Keratinocyte (primary cell): Measurements from ENCODE around the gene IFT81. TPM values are rescaled to one million over a fixed set of nuclear protein-coding genes. Genes with fewer than 3 reads are reported as not detected.

Experiments used
- DNase-seq: peaks from one replicate; pipeline ENCODE4 v3.0.0-alpha.2; 2011; ENCODE audit warnings: low read depth, missing footprints, low spot score
- FAIRE-seq: peaks from 2 replicates; lab custom pipeline; 2011; peaks lifted over from hg19 to GRCh38; lab: Jason Lieb, UNC
- H2AFZ ChIP-seq: 2 replicates; pipeline ENCODE4 v1.6.0; 2012; ENCODE audit warnings: low read length, control low read depth, inconsistent platforms; ENCODE audit not compliant: control insufficient read depth
- H3K27ac ChIP-seq: 2 replicates; pipeline ENCODE4 v1.5.1; 2011; ENCODE audit warnings: low read length; ENCODE audit not compliant: control insufficient read depth, insufficient read depth
- H3K27me3 ChIP-seq: 3 replicates; pipeline ENCODE4 v1.6.0; 2011; ENCODE audit warnings: low read length; ENCODE audit not compliant: control insufficient read depth, insufficient read depth; ENCODE audit errors: extremely low read depth
- H3K36me3 ChIP-seq, 2 experiments: 2 replicates in 1 of 2; 3 replicates in 1 of 2; pipeline ENCODE4 v1.5.1; 2011; ENCODE audit warnings: low read length in 2 of 2, mild to moderate bottlenecking in 1 of 2; ENCODE audit not compliant: control insufficient read depth in 2 of 2, insufficient read depth in 2 of 2; ENCODE audit errors: extremely low read depth in 1 of 2
- H3K4me1 ChIP-seq: 3 replicates; pipeline ENCODE4 v1.5.1; 2011; ENCODE audit warnings: low read length; ENCODE audit not compliant: control insufficient read depth, insufficient read depth; ENCODE audit errors: extremely low read depth
- H3K4me2 ChIP-seq: 3 replicates; pipeline ENCODE4 v1.6.0; 2011; ENCODE audit warnings: low read depth, low read length; ENCODE audit not compliant: control insufficient read depth, insufficient read depth; ENCODE audit errors: extremely low read depth
- H3K4me3 ChIP-seq, 3 experiments: fragments of 200-600 bp in 1 of 3; sonication (generic) in 1 of 3; 2 replicates in 2 of 3; 3 replicates in 1 of 3; pipeline ENCODE4 v1.5.1; 2011 to 2016; ENCODE audit warnings: low read length in 3 of 3, mild to moderate bottlenecking in 3 of 3, control low read depth in 2 of 3, inconsistent platforms in 1 of 3, low read depth in 1 of 3, mixed read lengths in 1 of 3, mixed run types in 1 of 3, moderate library complexity in 1 of 3; ENCODE audit not compliant: control insufficient read depth in 2 of 3, insufficient read depth in 2 of 3; ENCODE audit errors: extremely low read depth in 1 of 3
- H3K79me2 ChIP-seq: 2 replicates; pipeline ENCODE4 v1.6.0; 2012; ENCODE audit warnings: low read length; ENCODE audit not compliant: control insufficient read depth, insufficient read depth
- H3K9ac ChIP-seq: 3 replicates; pipeline ENCODE4 v1.6.0; 2011; ENCODE audit warnings: low read length; ENCODE audit not compliant: control insufficient read depth, insufficient read depth; ENCODE audit errors: extremely low read depth
- H3K9me1 ChIP-seq: 3 replicates; pipeline ENCODE4 v1.6.0; 2011; ENCODE audit warnings: low read length; ENCODE audit not compliant: control insufficient read depth, insufficient read depth; ENCODE audit errors: extremely low read depth
- H3K9me3 ChIP-seq: 2 replicates; pipeline ENCODE4 v1.5.1; 2012; ENCODE audit warnings: low read depth, low read length; ENCODE audit not compliant: control insufficient read depth
- H4K20me1 ChIP-seq: 3 replicates; pipeline ENCODE4 v1.6.0; 2011; ENCODE audit warnings: low read length; ENCODE audit not compliant: control insufficient read depth, insufficient read depth; ENCODE audit errors: extremely low read depth
- CTCF ChIP-seq, 3 experiments: IDR thresholded peaks in 1 of 3; conservative IDR thresholded peaks in 1 of 3; optimal IDR thresholded peaks in 1 of 3; 2 replicates in 2 of 3; 3 replicates in 1 of 3; pipeline versions ENCODE3 to v1.5.1; 2011; ENCODE audit warnings: low read length in 3 of 3, mild to moderate bottlenecking in 3 of 3, moderate library complexity in 2 of 3, control low read depth in 1 of 3, inconsistent platforms in 1 of 3; ENCODE audit not compliant: insufficient read depth in 2 of 3; ENCODE audit errors: extremely low read depth in 1 of 3
- EZH2 ChIP-seq: IDR thresholded peaks from one replicate; pipeline ENCODE4 v1.6.1; 2012; ENCODE audit warnings: inconsistent platforms, mild to moderate bottlenecking, low read length, moderate library complexity
- dilution Hi-C: fragments of 300-500 bp; cut with MboI; formaldehyde crosslinking; loops from one replicate; pipeline ENCODE4 v1.7.0; 2020; ENCODE audit warnings: low sequenced_read_pairs; ENCODE audit not compliant: extremely low pct_ligation_motif_present
- polyA plus RNA-seq, 5 experiments: library from polyadenylated mRNA; depleted of rRNA in 3 of 5; stranded (reverse) in 3 of 5; stranded (forward) in 1 of 5; unstranded in 1 of 5; fragments of >200 nt; gene quantifications; 1 replicate in 1 of 5; 2 replicates in 3 of 5; 3 replicates in 1 of 5; pipeline versions ENCODE4 v1.2.1 to v1.2.3, GENCODE V29; 2011 to 2012; ENCODE audit warnings: missing spikeins in 2 of 5, low read depth in 1 of 5, low replicate concordance in 1 of 5

Gene IFT81
- polyA plus RNA-seq, 1 donor (not counting 4 experiments of a cell fraction or from before 2014, with no cell fraction given), result 8.9 TPM

- no peak overlapping the region for H3K27ac ChIP-seq
Measured at GRCh38 chr12:110115675-110116074, 8.5 kb upstream of the IFT81 start.

GRCh38 chr12:110116623-110117022, 7.5 kb upstream of the IFT81 start:
- Histone ChIP-seq H3K27me3 (no peaks in the 10 kb centered on the region), H3K79me2 (no peaks in the 10 kb centered on the region), H2AFZ (no peak overlapping the region), H3K36me3 (no peaks in the 10 kb centered on the region), H3K9ac (no peak overlapping the region), H4K20me1 (no peaks in the 10 kb centered on the region), H3K4me2 (no peak overlapping the region), H3K27ac (no peak overlapping the region), H3K4me3 (no peak overlapping the region), H3K9me1 (no peaks in the 10 kb centered on the region), H3K4me1 (no peaks in the 10 kb centered on the region), H3K9me3 (no peaks in the 10 kb centered on the region)
- TF ChIP-seq CTCF (optimal IDR thresholded peaks at IDR 0.05 in 1 of 3, IDR thresholded peaks at IDR 0.05 in 1 of 3, conservative IDR thresholded peaks at IDR 0.05 in 1 of 3; ENCODE audit: extremely low read depth in 1 of 3, insufficient read depth in 2 of 3, low read length in 3 of 3) (no peak), EZH2 (no peak)
- dilution Hi-C loops, result no loop called here
- FAIRE-seq (no peak), DNase-seq (no peak)

More at GRCh38 chr12:110115675-110116074, 8.5 kb upstream of the IFT81 start:
- no peak for DNase-seq
- TF ChIP-seq CTCF (optimal IDR thresholded peaks at IDR 0.05 in 1 of 3, IDR thresholded peaks at IDR 0.05 in 1 of 3, conservative IDR thresholded peaks at IDR 0.05 in 1 of 3; ENCODE audit: extremely low read depth in 1 of 3, insufficient read depth in 2 of 3, low read length in 3 of 3), result no peak
- TF ChIP-seq EZH2, result no peak
- dilution Hi-C loops, result no loop called here
- H4K20me1 ChIP-seq, result no peaks in the 10 kb centered on the region
- no peaks in the 10 kb centered on the region for H3K9me1 ChIP-seq
- H3K4me3 ChIP-seq, result no peak overlapping the region
- FAIRE-seq, result no peak
- H3K9ac ChIP-seq, result no peak overlapping the region
- H3K4me2 ChIP-seq, result no peak overlapping the region
- no peaks in the 10 kb centered on the region for H3K9me3 ChIP-seq
- H3K79me2 ChIP-seq, result no peaks in the 10 kb centered on the region
- H2AFZ ChIP-seq, result no peak overlapping the region
- no peaks in the 10 kb centered on the region for H3K36me3 ChIP-seq
- H3K4me1 ChIP-seq, result no peaks in the 10 kb centered on the region
- no peaks in the 10 kb centered on the region for H3K27me3 ChIP-seq
